Placental pericyte (primary cell): Measurements from ENCODE around the gene PDLIM7. TPM values are rescaled to one million over a fixed set of nuclear protein-coding genes. Genes with fewer than 3 reads are reported as not detected.

ENCODE experiments used
- total RNA-seq: library from RNA; depleted of rRNA; stranded (reverse); fragments of >200 nt; gene quantifications from 2 replicates; pipeline ENCODE4 v1.2.3, GENCODE V29; 2012

The PDLIM7 gene
- 153 and 326 TPM in 2 replicates for total RNA-seq

GRCh38 chr5:177497292-177498012 is at the start of gene PDLIM7:
Gene PDLIM7 (minus strand): TSS chr5:177497604. CDS start chr5:177496512, 1,092 bp downstream.

GRCh38 chr5:177516601-177517568 is 19.5 kb upstream of the PDLIM7 start, which contains the start of gene DDX41:
Gene DDX41 (minus strand): TSS chr5:177516961. CDS start chr5:177516945, 16 bp downstream.

GRCh38 chr5:177509381-177509951 is 12.1 kb upstream of the PDLIM7 start, which contains the start of gene DOK3:
Gene DOK3 (minus strand): TSS chr5:177509826. CDS start chr5:177509540, 286 bp downstream.

GRCh38 chr5:177473443-177474001 is 23.9 kb downstream of the PDLIM7 start, which contains the start of gene DBN1:
Gene DBN1 (minus strand): TSS chr5:177473634. CDS start chr5:177473521, 113 bp downstream.

GRCh38 chr5:177446200-177447065 is 51.0 kb downstream of the PDLIM7 start, which contains the start of gene PRR7:
Gene PRR7 (plus strand): TSS chr5:177446814. CDS start chr5:177455068, 8,254 bp downstream.

Other genes with a start within 250 kb of the PDLIM7 start
- 10.7 and 35.5 TPM in 2 replicates for gene RAB24, start 193.9 kb downstream of the PDLIM7 start, total RNA-seq
- 99.4 and 145 TPM in 2 replicates for gene PRELID1, start 193.8 kb downstream of the PDLIM7 start, total RNA-seq
- gene MXD3, start 185.7 kb downstream of the PDLIM7 start, total RNA-seq, result 1.8 and 10.6 TPM in 2 replicates
- gene LMAN2, start 145.9 kb downstream of the PDLIM7 start, total RNA-seq, result 242 and 674 TPM in 2 replicates
- 4.7 and 6.6 TPM in 2 replicates for gene RGS14, start 139.7 kb downstream of the PDLIM7 start, total RNA-seq
- not detected in 2 replicates for gene SLC34A1, start 113.2 kb downstream of the PDLIM7 start, total RNA-seq
- gene PFN3, start 96.9 kb downstream of the PDLIM7 start, total RNA-seq, result not detected in 2 replicates
- 0.22 and 0.57 TPM in 2 replicates for gene F12, start 88.0 kb downstream of the PDLIM7 start, total RNA-seq
- 35.9 and 47.4 TPM in 2 replicates for gene GRK6, start 70.9 kb downstream of the PDLIM7 start, total RNA-seq
- gene PRR7, start 50.8 kb downstream of the PDLIM7 start, total RNA-seq, result 3.7 and 8.6 TPM in 2 replicates
- 125 and 151 TPM in 2 replicates for gene DBN1, start 24.0 kb downstream of the PDLIM7 start, total RNA-seq
- 2.2 and 4.2 TPM in 2 replicates for gene DOK3, start 12.2 kb upstream of the PDLIM7 start, total RNA-seq
- 80.2 and 88.6 TPM in 2 replicates for gene DDX41, start 19.4 kb upstream of the PDLIM7 start, total RNA-seq
- 27.6 and 27.9 TPM in 2 replicates for gene FAM193B, start 57.0 kb upstream of the PDLIM7 start, total RNA-seq
- gene TMED9, start 94.6 kb upstream of the PDLIM7 start, total RNA-seq, result 164 and 297 TPM in 2 replicates
- gene B4GALT7, start 102.5 kb upstream of the PDLIM7 start, total RNA-seq, result 43.1 and 43.5 TPM in 2 replicates